SK-N-SH (cell line): ENCODE data around the gene CCDC194. TPM values are rescaled to one million over a fixed set of nuclear protein-coding genes. Genes with fewer than 3 reads are reported as not detected.

Experiments
- CTCF ChIA-PET: fragments of 300-600, 350-600 bp; formaldehyde crosslinking; extraction: SDS; loops from one replicate; lab custom pipeline; 2021; lab: Yijun Ruan, JAX
- POLR2A ChIA-PET: fragments of 350-600 bp; sonication (Branson Sonifier 250); formaldehyde crosslinking; extraction: SDS; loops from one replicate; lab custom pipeline; 2020; ENCODE audit warnings: antibody characterized with exemption, inconsistent platforms; lab: Yijun Ruan, JAX
- DNase-seq: peaks from one replicate; pipeline ENCODE4 v3.0.0; 2012
- H2AFZ ChIP-seq: fragments of 200-600 bp; sonication (generic); 2 replicates; pipeline ENCODE4 v1.8.1; 2016; ENCODE audit warnings: antibody characterized with exemption, mild to moderate bottlenecking, low read depth
- H3F3A ChIP-seq: fragments of 200-600 bp; sonication (generic); replicated peaks from 2 replicates; pipeline ENCODE3; 2016; ENCODE audit warnings: antibody characterized with exemption, mild to moderate bottlenecking; ENCODE audit not compliant: insufficient read depth
- H3K27ac ChIP-seq, 2 experiments: fragments of 200-500 bp in 1 of 2; fragments of 200-600 bp in 1 of 2; sonication (Bioruptor generic) in 1 of 2; sonication (generic), shearing (Covaris generic) in 1 of 2; 2 replicates each; pipeline versions ENCODE4 v1.5.1 to v1.6.1; 2014 to 2016; ENCODE audit warnings: low read depth in 2 of 2, inconsistent platforms in 1 of 2, low read length in 1 of 2, mild to moderate bottlenecking in 1 of 2, mixed read lengths in 1 of 2
- H3K27me3 ChIP-seq: fragments of 200-600 bp; sonication (generic), shearing (Covaris generic); 2 replicates; pipeline ENCODE4 v1.6.1; 2016; ENCODE audit warnings: mixed run types; ENCODE audit not compliant: insufficient read depth
- H3K36me3 ChIP-seq, 2 experiments: fragments of 200-500 bp in 1 of 2; fragments of 200-600 bp in 1 of 2; sonication (Bioruptor generic) in 1 of 2; sonication (generic) in 1 of 2; replicated peaks in 1 of 2; 2 replicates each; pipeline versions ENCODE3 to v1.5.1; 2014 to 2016; ENCODE audit warnings: low read length in 1 of 2, mild to moderate bottlenecking in 1 of 2; ENCODE audit not compliant: insufficient read depth in 2 of 2, control insufficient read depth in 1 of 2
- H3K4me1 ChIP-seq, 2 experiments: fragments of 200-500 bp in 1 of 2; fragments of 200-600 bp in 1 of 2; sonication (Bioruptor generic) in 1 of 2; sonication (generic), shearing (Covaris generic) in 1 of 2; 2 replicates each; pipeline versions ENCODE4 v1.5.1 to v1.6.1; 2014 to 2016; ENCODE audit warnings: low read depth in 1 of 2, low read length in 1 of 2, mixed run types in 1 of 2; ENCODE audit not compliant: insufficient read depth in 2 of 2, control insufficient read depth in 1 of 2
- H3K4me2 ChIP-seq: fragments of 200-600 bp; sonication (generic), shearing (Covaris generic); 2 replicates; pipeline ENCODE4 v1.6.1; 2017; ENCODE audit warnings: mixed run types
- H3K4me3 ChIP-seq, 2 experiments: fragments of 200-500 bp in 1 of 2; fragments of 200-600 bp in 1 of 2; sonication (Bioruptor generic) in 1 of 2; sonication (generic), shearing (Covaris generic) in 1 of 2; 2 replicates each; pipeline versions ENCODE4 v1.5.1 to v1.8.1; 2014 to 2016; ENCODE audit warnings: low read depth in 2 of 2, inconsistent platforms in 1 of 2, low read length in 1 of 2, mild to moderate bottlenecking in 1 of 2, mixed read lengths in 1 of 2, moderate library complexity in 1 of 2
- H3K79me2 ChIP-seq: fragments of 200-600 bp; sonication (generic); 2 replicates; pipeline ENCODE4 v1.8.1; 2017; ENCODE audit warnings: mild to moderate bottlenecking; ENCODE audit not compliant: insufficient read depth
- H3K9ac ChIP-seq: fragments of 200-600 bp; sonication (generic); 2 replicates; pipeline ENCODE4 v1.6.1; 2017; ENCODE audit warnings: mixed run types
- H3K9me2 ChIP-seq: fragments of 200-600 bp; sonication (generic); 2 replicates; pipeline ENCODE4 v1.6.1; 2017; ENCODE audit warnings: mixed run types
- H3K9me3 ChIP-seq: fragments of 200-600 bp; sonication (generic); 2 replicates; pipeline ENCODE4 v1.6.1; 2017; ENCODE audit warnings: mixed run types, mild to moderate bottlenecking, moderate library complexity
- H4K20me1 ChIP-seq: fragments of 200-600 bp; sonication (generic); 2 replicates; pipeline ENCODE4 v1.6.1; 2017; ENCODE audit warnings: mild to moderate bottlenecking, mixed run types; ENCODE audit not compliant: insufficient read depth
- ELF1 ChIP-seq: IDR thresholded peaks from 2 replicates; pipeline ENCODE4 v1.4.0; 2012
- EP300 ChIP-seq, 2 experiments: IDR thresholded peaks; 2 replicates each; pipeline versions ENCODE4 v1.4.0 to v1.6.1; 2012; ENCODE audit warnings: borderline replicate concordance in 1 of 2, low read depth in 1 of 2, low read length in 1 of 2
- FOSL2 ChIP-seq: IDR thresholded peaks from 2 replicates; pipeline ENCODE4 v1.4.0; 2012; ENCODE audit warnings: low read depth, mild to moderate bottlenecking, moderate library complexity, borderline replicate concordance
- GABPA ChIP-seq: IDR thresholded peaks from 2 replicates; pipeline ENCODE4 v1.4.0; 2012; ENCODE audit warnings: low read depth, mild to moderate bottlenecking
- GATA2 ChIP-seq: sonication (generic); formaldehyde crosslinking; IDR thresholded peaks from 2 replicates; pipeline ENCODE4 v1.5.0; 2020; ENCODE audit warnings: mild to moderate bottlenecking, missing genetic modification reagents
- MEF2A ChIP-seq: IDR thresholded peaks from 2 replicates; pipeline ENCODE4 v1.4.0; 2012; ENCODE audit warnings: low read depth, borderline replicate concordance
- MXI1 ChIP-seq: IDR thresholded peaks from 2 replicates; pipeline ENCODE4 v1.6.1; 2012; ENCODE audit warnings: mild to moderate bottlenecking, low read depth, low read length, improper control_type of control experiment
- NRF1 ChIP-seq: IDR thresholded peaks from 2 replicates; pipeline ENCODE4 v1.6.1; 2012; ENCODE audit warnings: low read depth, mild to moderate bottlenecking, low read length
- POLR2AphosphoS5 ChIP-seq: IDR thresholded peaks from 2 replicates; pipeline ENCODE4 v1.6.1; 2012; ENCODE audit warnings: low read depth, low read length
- RXRA ChIP-seq: IDR thresholded peaks from 2 replicates; pipeline ENCODE4 v1.4.0; 2012; ENCODE audit warnings: low read depth, mild to moderate bottlenecking, borderline replicate concordance
- SIN3A ChIP-seq: IDR thresholded peaks from 2 replicates; pipeline ENCODE4 v1.6.1; 2012; ENCODE audit warnings: low read depth, mild to moderate bottlenecking, low read length, moderate library complexity, borderline replicate concordance
- SMC3 ChIP-seq: IDR thresholded peaks from 2 replicates; pipeline ENCODE4 v1.6.1; 2012; ENCODE audit warnings: low read depth, low read length, improper control_type of control experiment
- TCF12 ChIP-seq: IDR thresholded peaks from 2 replicates; pipeline ENCODE4 v1.4.0; 2012
- USF1 ChIP-seq: IDR thresholded peaks from 2 replicates; pipeline ENCODE4 v1.4.0; 2012; ENCODE audit warnings: low read depth, borderline replicate concordance
- WGBS: methylation state at CpG from one replicate; pipeline ENCODE4 v1.1.6; 2017; ENCODE audit warnings: low lambda C conversion rate; 5-methylcytosine and 5-hydroxymethylcytosine counted together
- polyA plus RNA-seq, 3 experiments: library from polyadenylated mRNA; depleted of rRNA; stranded (reverse); fragments of >200 nt; gene quantifications; 2 replicates each; pipeline ENCODE4 v1.2.3, GENCODE V29; 2012
- TF ChIP-seq, protein P1 (sequence below): IDR thresholded peaks from 2 replicates; pipeline ENCODE4 v1.6.1; 2012; ENCODE audit warnings: mild to moderate bottlenecking, low read depth, low read length, moderate library complexity
- TF ChIP-seq, protein P2 (sequence below): IDR thresholded peaks from 2 replicates; pipeline ENCODE4 v1.4.0; 2012; ENCODE audit warnings: low read depth
- TF ChIP-seq, protein P3 (sequence below): fragments of 150-350 bp; IDR thresholded peaks from 2 replicates; pipeline ENCODE4 v1.6.1; 2017; ENCODE audit warnings: antibody characterized with exemption, low read length, low read depth, borderline replicate concordance
- TF ChIP-seq, protein P4 (sequence below): IDR thresholded peaks from 2 replicates; pipeline ENCODE4; 2012

The CCDC194 gene
- polyA plus RNA-seq, 1 of the 3 experiments (the other 2 are of a cell fraction) = not detected

- H3K27me3 ChIP-seq = no peaks in the 10 kb centered on the region
- 80% methylated on average over 8 of the region's 8 CpGs for WGBS
- H3K9me3 ChIP-seq = no peaks in the 10 kb centered on the region
- H3F3A ChIP-seq = no peaks in the 10 kb centered on the region
- TF ChIP-seq FOSL2 = no peak
- no peak for TF ChIP-seq MEF2A
- TF ChIP-seq NRF1 = no peak
- TF ChIP-seq SMC3 = no peak
- TF ChIP-seq, protein P1, sequence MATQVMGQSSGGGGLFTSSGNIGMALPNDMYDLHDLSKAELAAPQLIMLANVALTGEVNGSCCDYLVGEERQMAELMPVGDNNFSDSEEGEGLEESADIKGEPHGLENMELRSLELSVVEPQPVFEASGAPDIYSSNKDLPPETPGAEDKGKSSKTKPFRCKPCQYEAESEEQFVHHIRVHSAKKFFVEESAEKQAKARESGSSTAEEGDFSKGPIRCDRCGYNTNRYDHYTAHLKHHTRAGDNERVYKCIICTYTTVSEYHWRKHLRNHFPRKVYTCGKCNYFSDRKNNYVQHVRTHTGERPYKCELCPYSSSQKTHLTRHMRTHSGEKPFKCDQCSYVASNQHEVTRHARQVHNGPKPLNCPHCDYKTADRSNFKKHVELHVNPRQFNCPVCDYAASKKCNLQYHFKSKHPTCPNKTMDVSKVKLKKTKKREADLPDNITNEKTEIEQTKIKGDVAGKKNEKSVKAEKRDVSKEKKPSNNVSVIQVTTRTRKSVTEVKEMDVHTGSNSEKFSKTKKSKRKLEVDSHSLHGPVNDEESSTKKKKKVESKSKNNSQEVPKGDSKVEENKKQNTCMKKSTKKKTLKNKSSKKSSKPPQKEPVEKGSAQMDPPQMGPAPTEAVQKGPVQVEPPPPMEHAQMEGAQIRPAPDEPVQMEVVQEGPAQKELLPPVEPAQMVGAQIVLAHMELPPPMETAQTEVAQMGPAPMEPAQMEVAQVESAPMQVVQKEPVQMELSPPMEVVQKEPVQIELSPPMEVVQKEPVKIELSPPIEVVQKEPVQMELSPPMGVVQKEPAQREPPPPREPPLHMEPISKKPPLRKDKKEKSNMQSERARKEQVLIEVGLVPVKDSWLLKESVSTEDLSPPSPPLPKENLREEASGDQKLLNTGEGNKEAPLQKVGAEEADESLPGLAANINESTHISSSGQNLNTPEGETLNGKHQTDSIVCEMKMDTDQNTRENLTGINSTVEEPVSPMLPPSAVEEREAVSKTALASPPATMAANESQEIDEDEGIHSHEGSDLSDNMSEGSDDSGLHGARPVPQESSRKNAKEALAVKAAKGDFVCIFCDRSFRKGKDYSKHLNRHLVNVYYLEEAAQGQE = no peak
- no peak for TF ChIP-seq GATA2 (CRISPR knock-in tag)
- TF ChIP-seq, protein P2, sequence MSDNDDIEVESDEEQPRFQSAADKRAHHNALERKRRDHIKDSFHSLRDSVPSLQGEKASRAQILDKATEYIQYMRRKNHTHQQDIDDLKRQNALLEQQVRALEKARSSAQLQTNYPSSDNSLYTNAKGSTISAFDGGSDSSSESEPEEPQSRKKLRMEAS = no peak
- TF ChIP-seq, protein P3, sequence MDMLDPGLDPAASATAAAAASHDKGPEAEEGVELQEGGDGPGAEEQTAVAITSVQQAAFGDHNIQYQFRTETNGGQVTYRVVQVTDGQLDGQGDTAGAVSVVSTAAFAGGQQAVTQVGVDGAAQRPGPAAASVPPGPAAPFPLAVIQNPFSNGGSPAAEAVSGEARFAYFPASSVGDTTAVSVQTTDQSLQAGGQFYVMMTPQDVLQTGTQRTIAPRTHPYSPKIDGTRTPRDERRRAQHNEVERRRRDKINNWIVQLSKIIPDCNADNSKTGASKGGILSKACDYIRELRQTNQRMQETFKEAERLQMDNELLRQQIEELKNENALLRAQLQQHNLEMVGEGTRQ = no peak
- TF ChIP-seq ELF1 = no peak
- TF ChIP-seq GABPA = no peak
- no peak for TF ChIP-seq TCF12
- no peak for TF ChIP-seq USF1
- TF ChIP-seq MXI1 = no peak
- no peak for TF ChIP-seq POLR2AphosphoS5
- no peak for TF ChIP-seq RXRA
- TF ChIP-seq SIN3A = no peak
- TF ChIP-seq, protein P4, sequence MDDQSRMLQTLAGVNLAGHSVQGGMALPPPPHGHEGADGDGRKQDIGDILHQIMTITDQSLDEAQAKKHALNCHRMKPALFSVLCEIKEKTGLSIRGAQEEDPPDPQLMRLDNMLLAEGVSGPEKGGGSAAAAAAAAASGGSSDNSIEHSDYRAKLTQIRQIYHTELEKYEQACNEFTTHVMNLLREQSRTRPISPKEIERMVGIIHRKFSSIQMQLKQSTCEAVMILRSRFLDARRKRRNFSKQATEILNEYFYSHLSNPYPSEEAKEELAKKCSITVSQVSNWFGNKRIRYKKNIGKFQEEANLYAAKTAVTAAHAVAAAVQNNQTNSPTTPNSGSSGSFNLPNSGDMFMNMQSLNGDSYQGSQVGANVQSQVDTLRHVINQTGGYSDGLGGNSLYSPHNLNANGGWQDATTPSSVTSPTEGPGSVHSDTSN = no peak
- TF ChIP-seq EP300 (IDR thresholded peaks at IDR 0.05; ENCODE audit: borderline replicate concordance in 1 of 2, low read depth in 1 of 2, low read length in 1 of 2) = no peak
- TF ChIP-seq, all 33 proteins: peak for 0
- H4K20me1 ChIP-seq = no peaks in the 10 kb centered on the region
- no peak overlapping the region for H3K4me2 ChIP-seq
- no peaks in the 10 kb centered on the region for H3K36me3 ChIP-seq
- H2AFZ ChIP-seq = no peak overlapping the region
- no peak overlapping the region for H3K27ac ChIP-seq
- no peaks in the 10 kb centered on the region for H3K79me2 ChIP-seq
- ChIA-PET POLR2A (no interaction called here), CTCF (interaction anchor here (1.0 kb wide), 2 partner anchors 21 to 33 kb away, joined by 3 to 8 read pairs; no protein-coding TSS in a partner anchor)
- H3K4me1 ChIP-seq = peaks cover 5% of the 10 kb centered on the region in 2 experiments; a peak in 1 of 4 replicates
- no peak overlapping the region for H3K9ac ChIP-seq
- DNase-seq = no peak
- H3K4me3 ChIP-seq = no peak overlapping the region
- no peaks in the 10 kb centered on the region for H3K9me2 ChIP-seq
Measured at GRCh38 chr19:17353386-17353785, 40.6 kb downstream of the CCDC194 start.
